GM18867 (cell line): ENCODE measurements around the gene ZNF365.

ENCODE experiments used
- ATAC-seq: cut with Tn5 transposase; IDR thresholded peaks from one replicate; pipeline ENCODE4 v1.9.1; 2021; ENCODE audit warnings: mild to moderate bottlenecking, moderate library complexity; ENCODE audit not compliant: unreplicated experiment

ZNF365 gene

GRCh38 chr10:62413652-62414051, 39.5 kb downstream of the ZNF365 start:
- ATAC-seq, result no peak

- no peak for ATAC-seq
Observed at GRCh38 chr10:62414359-62414758, 40.2 kb downstream of the ZNF365 start.

- no peak for ATAC-seq
Observed at GRCh38 chr10:62422068-62422590, 48.0 kb downstream of the ZNF365 start.

DNA sequence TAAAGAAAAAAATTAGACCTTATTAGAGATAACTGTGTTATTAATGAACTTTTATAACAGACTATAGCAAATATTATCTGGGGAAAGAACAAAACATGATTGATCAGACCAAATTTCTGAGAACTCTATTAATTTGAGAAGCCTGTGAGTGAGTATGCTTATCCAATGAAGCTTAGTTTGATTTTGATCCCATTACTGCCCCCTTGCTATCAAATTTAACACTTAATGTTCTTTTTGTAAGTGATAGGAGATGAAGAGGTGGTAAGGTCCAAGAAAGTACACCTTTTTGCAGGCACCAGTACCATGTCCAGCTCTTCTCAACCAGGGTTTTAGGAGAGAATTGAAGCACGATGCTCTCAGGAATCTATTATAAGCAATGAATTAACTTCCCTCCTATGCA, 49.9 kb downstream of the ZNF365 start:
- no peak for ATAC-seq

DNA sequence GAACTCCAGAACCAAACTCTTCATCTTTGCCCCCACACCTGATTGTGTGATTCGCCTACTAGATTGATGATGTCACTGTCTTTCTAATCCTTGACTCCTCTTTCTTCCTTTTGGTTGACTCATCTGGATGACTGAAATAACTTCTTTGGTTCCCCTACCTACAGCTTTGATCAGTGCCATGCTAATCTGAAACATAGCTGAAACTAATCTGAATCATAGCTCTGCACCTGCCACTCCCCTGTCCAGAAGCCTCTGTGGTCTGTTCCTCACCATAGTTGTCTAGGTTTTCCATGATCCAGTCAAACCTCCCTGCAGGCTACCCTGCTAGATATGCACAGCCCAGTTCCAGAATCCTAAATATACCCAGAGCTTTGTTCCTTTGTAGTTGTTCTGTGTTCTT, 51.9 kb downstream of the ZNF365 start:
- no peak for ATAC-seq

GRCh38 chr10:62426600-62426999, 52.4 kb downstream of the ZNF365 start:
- ATAC-seq, result no peak

DNA sequence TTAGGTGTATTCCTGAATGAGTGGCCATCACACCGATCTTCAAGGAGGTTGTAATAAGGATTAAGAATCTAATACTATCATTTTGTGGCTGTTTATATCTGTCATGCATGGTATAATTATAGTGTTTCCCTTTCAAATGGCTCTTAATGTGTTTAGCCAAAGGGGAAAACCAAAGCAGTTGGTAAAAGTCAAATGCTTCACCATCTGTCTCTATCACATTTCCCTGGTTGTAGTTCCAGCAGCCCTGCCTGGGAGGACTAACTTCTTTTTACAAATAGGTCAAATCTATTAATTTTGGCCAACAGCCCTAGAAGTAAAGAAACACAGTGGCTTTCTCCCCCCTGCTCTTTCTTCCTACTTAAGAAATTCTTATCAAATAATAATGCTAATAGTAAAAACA, 56.7 kb downstream of the ZNF365 start:
- ATAC-seq, result no peak

DNA sequence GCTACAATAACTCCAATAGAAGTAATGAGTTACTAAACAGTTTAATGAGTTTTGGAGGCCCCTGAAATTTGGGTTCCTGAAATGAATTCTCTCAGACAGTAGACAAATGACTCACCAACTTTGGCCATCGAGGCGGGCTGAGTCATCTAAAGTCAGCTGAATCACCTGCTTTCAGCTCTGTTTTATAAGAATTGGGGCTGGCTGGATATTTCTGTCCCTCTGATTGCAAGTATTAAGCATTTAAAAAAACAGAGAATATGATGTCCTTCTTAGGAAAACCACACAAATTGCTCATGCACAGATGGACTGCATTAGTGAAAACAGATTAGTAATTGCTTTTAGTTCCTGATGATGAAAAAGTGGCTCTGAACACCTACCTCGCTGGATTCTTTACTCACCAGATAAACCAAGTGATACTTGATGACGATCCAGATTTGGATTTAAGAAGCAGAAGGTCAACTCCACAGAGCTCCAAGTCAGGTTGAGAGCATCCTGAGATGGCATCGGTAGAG, 59.1 kb downstream of the ZNF365 start:
- ATAC-seq, result peak; percentile 79

- ATAC-seq, result no peak
Observed at GRCh38 chr10:62433901-62434300, 59.7 kb downstream of the ZNF365 start.

DNA sequence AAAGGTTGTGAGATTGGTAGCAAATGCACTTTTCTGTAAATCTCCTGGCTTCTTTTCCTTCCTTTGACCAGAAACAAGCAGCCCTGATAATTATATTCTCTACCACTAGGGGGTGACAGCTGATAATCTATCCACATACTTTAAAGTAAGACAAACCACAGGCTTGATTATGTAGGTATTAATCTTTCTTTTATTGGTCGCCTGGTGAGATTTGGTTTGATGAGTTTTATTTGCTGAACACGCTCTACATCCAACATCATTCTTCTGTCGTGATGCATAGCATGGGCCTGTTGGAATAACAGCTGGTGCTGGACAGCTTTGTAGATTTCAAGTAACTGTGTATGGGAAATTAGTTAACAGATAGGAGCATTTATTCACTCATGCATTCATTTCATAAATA, 63.5 kb downstream of the ZNF365 start:
- ATAC-seq, result peak; percentile 74

- no peak for ATAC-seq
Observed at GRCh38 chr10:62442006-62442405, 67.8 kb downstream of the ZNF365 start.

GRCh38 chr10:62442894-62443669, 68.9 kb downstream of the ZNF365 start:
- no peak for ATAC-seq

DNA sequence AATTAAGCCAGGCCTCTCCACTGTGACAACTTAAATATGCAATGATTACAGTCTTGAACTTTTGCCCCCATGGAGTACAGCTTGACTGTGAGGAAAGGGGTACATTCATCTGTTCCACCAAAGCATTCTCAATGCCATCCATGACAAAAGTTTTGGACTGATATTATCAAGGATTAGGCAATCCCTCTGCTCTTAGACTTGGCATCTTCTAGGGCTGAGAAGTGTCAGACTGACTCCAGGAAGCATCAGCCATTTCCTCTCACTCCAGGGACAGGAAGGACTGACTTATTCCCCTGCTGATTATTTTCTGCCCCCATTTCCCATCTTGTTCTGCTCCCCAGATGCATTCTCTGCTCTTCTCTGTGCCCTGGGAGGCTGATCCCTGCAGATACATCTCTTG, 69.7 kb downstream of the ZNF365 start:
- ATAC-seq, result no peak

GRCh38 chr10:62446627-62447026, 72.5 kb downstream of the ZNF365 start:
- no peak for ATAC-seq

- ATAC-seq, result no peak
Observed at GRCh38 chr10:62450912-62451610, 76.9 kb downstream of the ZNF365 start.

- ATAC-seq, result no peak
Observed at GRCh38 chr10:62451611-62451975, 77.4 kb downstream of the ZNF365 start.
